HepG2 (cell line): Measurements from ENCODE around the gene ASTN2.

Source experiments
- CTCF ChIP-seq: sonication (generic); formaldehyde crosslinking; IDR thresholded peaks from 2 replicates; pipeline ENCODE4 v1.5.0; 2020; ENCODE audit warnings: mild to moderate bottlenecking, missing genetic modification reagents, moderate library complexity
- EP300 ChIP-seq, 3 experiments: sonication (generic) in 1 of 3; formaldehyde crosslinking in 1 of 3; IDR thresholded peaks; 2 replicates each; pipeline versions ENCODE4 v1.5.1 to v1.6.1; 2011 to 2020; ENCODE audit warnings: low read depth in 2 of 3, low read length in 2 of 3, borderline replicate concordance in 1 of 3, improper control_type of control experiment in 1 of 3, mild to moderate bottlenecking in 1 of 3, missing genetic modification reagents in 1 of 3, moderate library complexity in 1 of 3
- FOXK2 ChIP-seq: fragments of 450-650 bp; IDR thresholded peaks from 2 replicates; pipeline ENCODE4 v1.6.1; 2016
- GABPA ChIP-seq, 2 experiments: IDR thresholded peaks; 2 replicates each; pipeline ENCODE4 v1.6.1; 2011 to 2016; ENCODE audit warnings: low read depth in 2 of 2, low read length in 1 of 2, missing biosample characterization in 1 of 2, missing genetic modification characterization in 1 of 2
- PRMT3 ChIP-seq: sonication (generic); formaldehyde crosslinking; IDR thresholded peaks from 2 replicates; pipeline ENCODE4 v1.8.1; 2022; ENCODE audit warnings: low read depth, mild to moderate bottlenecking, moderate library complexity, missing genetic modification reagents, borderline replicate concordance
- RFX5 ChIP-seq: IDR thresholded peaks from 2 replicates; pipeline ENCODE4 v1.6.1; 2011; ENCODE audit warnings: low read depth, low read length, improper control_type of control experiment
- SIN3A ChIP-seq: IDR thresholded peaks from 2 replicates; pipeline ENCODE4 v1.6.1; 2011; ENCODE audit warnings: low read depth, mild to moderate bottlenecking, control low read depth, low read length, borderline replicate concordance
- SOX6 ChIP-seq, 2 experiments: fragments of 450-650 bp in 1 of 2; sonication (generic) in 1 of 2; formaldehyde crosslinking in 1 of 2; IDR thresholded peaks; 2 replicates each; pipeline versions ENCODE4 v1.4.0 to v1.6.1; 2017 to 2020; ENCODE audit warnings: antibody characterized with exemption in 1 of 2, mild to moderate bottlenecking in 1 of 2, missing genetic modification reagents in 1 of 2
- STAT5B ChIP-seq: sonication (generic); formaldehyde crosslinking; IDR thresholded peaks from 2 replicates; pipeline ENCODE4 v1.4.0; 2020; ENCODE audit warnings: missing genetic modification reagents
- TAF15 ChIP-seq: fragments of 200-400 bp; formaldehyde crosslinking; IDR thresholded peaks from one replicate; pipeline ENCODE4 v1.6.1; 2018; ENCODE audit warnings: mild to moderate bottlenecking, low read depth, low read length; ENCODE audit not compliant: poor library complexity, severe bottlenecking
- ZNF513 ChIP-seq: sonication (generic); formaldehyde crosslinking; conservative IDR thresholded peaks from 2 replicates; pipeline ENCODE4 v1.5.0; 2020; ENCODE audit warnings: missing genetic modification reagents

GRCh38 chr9:117187498-117187897 is 227.4 kb downstream of the ASTN2 start:
- no peak for TF ChIP-seq EP300 (IDR thresholded peaks at IDR 0.05; ENCODE audit: low read depth in 2 of 2, low read length in 2 of 2)
- no peak for TF ChIP-seq EP300 (CRISPR knock-in tag; IDR thresholded peaks at IDR 0.05; ENCODE audit: borderline replicate concordance)
- no peak for TF ChIP-seq CTCF (CRISPR knock-in tag)
- no peak for TF ChIP-seq GABPA (IDR thresholded peaks at IDR 0.05; ENCODE audit: low read depth, low read length)
- no peak for TF ChIP-seq GABPA (CRISPR knock-in tag; IDR thresholded peaks at IDR 0.05; ENCODE audit: low read depth)
- no peak for TF ChIP-seq STAT5B (CRISPR knock-in tag)
- no peak for TF ChIP-seq ZNF513 (CRISPR knock-in tag)
- no peak for TF ChIP-seq TAF15
- no peak for TF ChIP-seq FOXK2
- no peak for TF ChIP-seq RFX5
- TF ChIP-seq SIN3A = no peak
- no peak for TF ChIP-seq SOX6 (IDR thresholded peaks at IDR 0.05)
- TF ChIP-seq SOX6 (CRISPR knock-in tag; IDR thresholded peaks at IDR 0.05) = no peak
- TF ChIP-seq PRMT3 (CRISPR knock-in tag) = no peak
